GM18505 (cell line): ENCODE data around the gene ZBTB5.

Source experiments
- ATAC-seq: cut with Tn5 transposase; IDR thresholded peaks from one replicate; pipeline ENCODE4 v1.9.1; 2021; ENCODE audit not compliant: unreplicated experiment
- POLR2A ChIP-seq: IDR thresholded peaks from 4 replicates; pipeline ENCODE4 v1.6.1; 2011; ENCODE audit warnings: borderline replicate concordance; ENCODE audit not compliant: insufficient read depth, insufficient read length; ENCODE audit errors: extremely low read depth

Gene ZBTB5

DNA sequence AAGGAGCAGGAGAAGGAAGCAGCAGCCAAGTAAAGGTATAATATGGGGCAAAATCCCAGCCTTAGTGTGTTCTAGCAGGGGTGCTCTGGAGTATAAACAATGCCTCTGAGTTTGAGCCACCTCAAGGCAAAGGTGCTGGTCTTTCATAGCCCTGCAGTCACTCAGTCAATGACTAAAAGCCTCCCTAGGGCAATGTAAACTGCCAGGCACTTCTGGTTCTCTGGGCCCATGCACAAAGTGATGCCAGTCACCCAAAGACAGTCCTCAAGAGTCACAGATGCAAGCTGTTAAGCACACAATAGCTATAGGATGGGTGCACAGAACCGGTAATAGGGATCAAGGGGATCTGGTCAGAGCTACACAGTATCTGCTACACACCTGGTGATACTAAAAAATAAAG lies 12.6 kb downstream of the ZBTB5 start:
- no peak for TF ChIP-seq POLR2A
- ATAC-seq: no peak

- TF ChIP-seq POLR2A: no peak
- no peak for ATAC-seq
These were observed 13.6 kb downstream of the ZBTB5 start for GRCh38 chr9:37451628-37452027.

DNA sequence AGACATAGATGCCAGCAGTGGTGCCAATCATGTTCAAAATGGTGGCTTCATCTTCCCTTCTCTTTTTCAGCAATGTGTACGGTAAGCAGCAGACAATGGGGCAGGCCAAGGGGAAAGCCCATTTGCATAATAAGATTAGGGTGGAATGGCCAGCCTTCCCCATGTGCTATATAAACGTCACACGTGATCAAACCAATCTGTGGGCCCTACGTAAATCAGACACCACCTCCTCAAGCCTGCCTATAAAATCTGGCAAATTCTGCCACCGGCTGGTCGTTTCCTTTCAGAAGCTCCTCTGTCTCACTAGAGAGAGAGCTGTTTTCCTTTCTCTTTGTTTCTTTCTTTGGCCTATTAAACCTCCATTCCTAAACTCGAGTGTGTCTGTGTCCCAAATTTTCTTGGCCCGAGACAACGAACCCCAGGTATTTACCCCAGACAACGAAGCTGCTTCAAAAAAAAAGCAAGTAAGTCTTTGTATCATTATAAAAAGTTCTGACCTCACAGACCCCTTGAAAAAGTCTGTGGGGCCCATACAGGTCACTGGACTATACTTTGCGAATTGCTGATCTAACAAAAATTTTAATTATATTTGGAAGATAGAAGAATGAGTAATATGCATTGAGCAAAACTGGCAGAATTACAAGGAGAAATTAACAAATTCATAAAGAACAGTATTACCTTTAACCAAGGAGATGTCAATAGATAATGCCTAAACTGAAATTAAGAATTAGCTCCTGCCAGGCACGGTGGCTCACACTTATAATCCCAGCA lies 15.2 kb downstream of the ZBTB5 start:
- no peak for ATAC-seq
- TF ChIP-seq POLR2A: no peak

- no peak for ATAC-seq
- TF ChIP-seq POLR2A: no peak
These were observed 18.1 kb downstream of the ZBTB5 start for GRCh38 chr9:37447111-37447510.

DNA sequence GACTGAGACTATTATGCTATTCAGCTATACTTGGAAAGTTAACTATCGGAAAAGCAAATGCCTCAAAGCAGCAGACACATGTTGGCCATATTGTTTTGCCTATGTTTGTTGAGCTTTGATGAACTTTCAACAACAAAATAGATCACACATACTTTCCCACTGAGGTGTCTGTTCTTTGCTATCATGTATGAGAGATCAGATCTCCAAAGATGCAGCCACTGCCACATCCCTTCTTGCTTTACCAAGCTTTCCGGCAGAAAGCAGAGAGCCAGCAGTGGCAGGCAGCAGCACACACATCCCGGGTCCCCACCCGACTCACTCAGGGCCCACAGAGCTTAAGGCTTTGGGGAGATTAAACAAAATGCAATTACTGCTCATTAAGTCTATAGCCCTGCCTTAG lies 18.8 kb downstream of the ZBTB5 start:
- no peak for ATAC-seq
- no peak for TF ChIP-seq POLR2A

DNA sequence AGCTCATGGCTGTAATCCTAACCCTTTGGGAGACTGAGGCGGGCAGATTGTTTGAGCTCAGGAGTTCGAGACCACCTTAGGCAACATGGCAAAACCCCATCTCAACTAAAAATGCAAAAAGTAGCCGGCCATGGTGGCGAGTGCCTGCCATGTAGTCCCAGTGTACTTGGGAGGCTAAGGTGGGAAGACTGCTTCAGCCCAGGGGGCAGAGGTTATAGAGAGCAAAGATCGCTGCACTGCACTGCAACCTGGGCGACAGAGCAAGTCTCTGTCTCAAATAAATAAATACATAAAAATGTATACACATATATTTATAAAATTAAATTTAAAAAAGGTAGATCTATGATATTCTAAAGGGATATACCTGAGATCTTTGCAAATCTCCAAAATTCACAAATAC lies 19.4 kb downstream of the ZBTB5 start:
- no peak for ATAC-seq
- no peak for TF ChIP-seq POLR2A

- TF ChIP-seq POLR2A: no peak
- ATAC-seq: no peak
These were observed 20.4 kb downstream of the ZBTB5 start for GRCh38 chr9:37444890-37445289.

- TF ChIP-seq POLR2A: no peak
- no peak for ATAC-seq
These were observed 21.7 kb downstream of the ZBTB5 start for GRCh38 chr9:37443566-37443965.

- ATAC-seq: no peak
- TF ChIP-seq POLR2A: no peak
These were observed 22.7 kb downstream of the ZBTB5 start for GRCh38 chr9:37442556-37442955.

DNA sequence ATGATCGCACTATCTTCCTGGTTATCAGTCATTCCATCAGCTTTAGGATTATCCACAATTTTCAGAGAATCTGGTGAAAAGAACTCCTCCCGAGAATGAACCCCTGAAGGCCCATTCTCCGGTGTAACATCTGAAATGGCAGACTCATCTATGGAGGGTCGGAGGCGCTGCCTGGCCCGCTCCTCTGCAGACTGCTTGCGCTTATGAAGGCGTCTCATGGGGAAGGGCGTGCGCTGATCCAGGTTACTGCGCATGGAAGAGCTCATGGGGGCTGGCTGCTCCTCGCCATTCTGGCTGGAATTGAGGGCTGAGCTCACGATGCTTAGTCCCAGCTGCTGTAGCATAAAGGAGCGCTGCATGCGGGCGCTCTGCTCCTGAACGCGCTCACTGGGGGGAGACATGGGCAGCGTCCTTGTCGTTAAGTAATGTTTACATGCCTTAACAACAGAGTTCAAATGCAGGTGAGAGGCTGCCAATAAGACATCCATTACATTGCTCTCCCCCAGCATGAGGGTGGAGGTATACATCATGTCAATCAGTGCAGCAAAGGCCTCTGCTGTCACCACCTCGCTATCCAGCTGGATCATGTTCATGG lies 23.4 kb downstream of the ZBTB5 start:
- ATAC-seq: no peak
- no peak for TF ChIP-seq POLR2A

DNA sequence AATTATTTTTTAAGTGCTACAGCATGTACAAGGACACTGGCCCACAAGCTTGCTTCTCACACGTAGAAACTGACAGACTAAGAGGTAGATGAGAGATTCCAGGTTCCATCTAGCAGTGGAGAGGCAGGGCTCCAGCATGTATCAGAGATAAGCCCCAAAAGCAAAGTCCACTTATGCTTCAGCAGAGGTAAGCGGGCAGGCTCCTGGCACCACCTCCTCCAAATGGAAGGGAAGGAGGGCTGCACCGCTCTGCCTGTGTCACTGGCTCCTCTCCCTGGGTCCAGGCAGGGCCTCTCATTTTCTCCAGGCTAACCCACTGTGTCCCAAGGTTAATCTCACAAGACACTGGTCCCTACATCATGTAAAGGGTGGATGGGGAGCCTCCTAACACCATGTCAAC lies 26.9 kb downstream of the ZBTB5 start:
- TF ChIP-seq POLR2A: no peak
- ATAC-seq: no peak

DNA sequence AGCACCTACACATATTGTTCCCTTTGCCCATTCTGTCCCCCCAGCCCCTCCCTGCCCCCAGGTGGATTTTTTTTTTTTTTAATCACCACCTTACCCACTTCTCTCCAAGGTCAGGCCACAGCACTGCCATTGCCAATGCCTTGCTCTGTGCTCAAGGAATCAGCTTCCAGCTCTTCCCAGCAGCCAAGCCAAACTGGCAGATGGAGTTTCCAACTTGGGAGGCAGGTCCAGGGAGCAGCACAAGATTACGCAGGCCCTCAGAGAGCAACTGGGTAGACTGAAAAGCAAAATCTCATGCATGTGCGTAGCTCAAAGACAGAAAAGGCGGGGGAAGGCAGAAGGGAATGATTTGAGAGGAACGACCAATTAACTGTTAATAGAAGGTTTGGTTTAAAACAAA lies 27.6 kb downstream of the ZBTB5 start:
- no peak for TF ChIP-seq POLR2A
- ATAC-seq: no peak

DNA sequence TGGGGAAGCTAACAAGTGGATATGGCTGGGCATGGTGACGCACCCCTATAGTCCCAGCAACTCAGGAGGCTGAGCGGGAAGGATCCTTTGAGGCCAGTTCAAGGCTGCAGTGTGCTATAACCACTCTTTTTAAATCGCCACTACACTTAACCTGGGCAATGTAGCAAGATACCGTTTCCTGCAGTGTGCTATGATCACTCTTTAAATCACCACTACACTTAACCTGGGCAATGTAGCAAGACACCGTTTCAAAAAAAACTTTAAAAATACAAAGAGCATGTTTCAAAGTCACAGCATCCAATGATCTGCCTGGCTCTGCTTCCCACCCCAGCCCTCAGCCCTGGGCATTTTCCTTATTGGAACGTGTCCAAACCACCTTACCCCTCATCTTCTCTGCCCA lies 28.2 kb downstream of the ZBTB5 start:
- no peak for ATAC-seq
- no peak for TF ChIP-seq POLR2A

DNA sequence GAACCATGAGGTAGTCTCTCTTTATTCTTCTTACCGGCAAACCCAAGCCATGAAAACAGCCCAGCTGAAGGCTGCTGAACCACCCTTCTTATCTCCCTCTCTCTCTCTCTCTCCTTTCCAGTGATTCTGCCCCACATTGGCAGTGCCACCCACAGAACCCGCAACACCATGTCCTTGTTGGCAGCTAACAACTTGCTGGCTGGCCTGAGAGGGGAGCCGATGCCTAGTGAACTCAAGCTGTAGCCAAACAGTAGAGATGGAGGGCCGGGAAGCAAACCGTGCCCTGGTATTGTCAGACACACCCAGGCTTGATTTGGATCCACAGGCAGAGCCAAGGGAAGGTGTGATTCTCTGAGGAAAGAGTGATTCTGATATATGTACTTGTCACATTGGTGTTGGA lies 28.7 kb downstream of the ZBTB5 start:
- TF ChIP-seq POLR2A: no peak
- ATAC-seq: no peak
